AG04449 (cell line): ENCODE data around the gene POC1B.

Experiments
- CTCF ChIA-PET: fragments of 350-600 bp; formaldehyde crosslinking; extraction: SDS; loops from one replicate; lab custom pipeline; 2021; ENCODE audit warnings: antibody characterized with exemption; lab: Yijun Ruan, JAX
- POLR2A ChIA-PET: fragments of 400-600, 350-600 bp; formaldehyde crosslinking; extraction: SDS; loops from one replicate; lab custom pipeline; 2020; ENCODE audit warnings: antibody characterized with exemption, inconsistent platforms; lab: Yijun Ruan, JAX
- DNase-seq: peaks from one replicate; pipeline ENCODE4 v3.0.0-alpha.2; 2010; ENCODE audit warnings: low read depth, low spot score
- H3K4me3 ChIP-seq: 2 replicates; pipeline ENCODE4 v1.5.1; 2011; ENCODE audit warnings: low read depth, mild to moderate bottlenecking, control low read depth, low read length
- CTCF ChIP-seq: IDR thresholded peaks from one replicate; pipeline ENCODE4 v1.5.1; 2011; ENCODE audit warnings: mild to moderate bottlenecking, moderate library complexity, low read length, control low read depth, inconsistent platforms; ENCODE audit not compliant: insufficient read depth; ENCODE audit errors: missing control alignments

POC1B gene

GRCh38 chr12:89370421-89370831 is 155.4 kb downstream of the POC1B start:
- ChIA-PET POLR2A (interaction anchor here (0.7 to 1.0 kb wide), 2 partner anchors 18 to 81 kb away, joined by 3 to 4 read pairs; partner anchors contain the start of gene DUSP6), CTCF (interaction anchor here (1.6 kb wide), 1 partner anchor 92 kb away, joined by 4 read pairs; no protein-coding TSS in a partner anchor)
- TF ChIP-seq CTCF, result no peak
- no peak overlapping the region for H3K4me3 ChIP-seq
- DNase-seq, result no peak
